ENCODE data around the gene WNT5A.

- TF ChIP-seq CTCF (IDR thresholded peaks at IDR 0.05; ENCODE audit: low read length) (no peak), EZH2 (IDR thresholded peaks at IDR 0.05; ENCODE audit: borderline replicate concordance, low read length) (no peak)
Observed at GRCh38 chr3:55417211-55417610, 69.9 kb downstream of the WNT5A start.

All from OCI-LY1 (cell line).